Colonic mucosa (tissue), 4 donors: ENCODE data around the gene SLC35D3. TPM values are rescaled to one million over a fixed set of nuclear protein-coding genes. Genes with fewer than 3 reads are reported as not detected.
"Not testable (repeated sequence)": the region's sequence is repeated elsewhere in the genome, so short reads cannot be mapped to it uniquely, and the experiment has no call there.

Source experiments
- DNase-seq: peaks from one replicate; pipeline ENCODE4 v3.0.0-alpha.2; 2020
- H3K27ac ChIP-seq: fragments of 200-600 bp; one replicate; pipeline ENCODE4 v1.8.0; 2021
- H3K27me3 ChIP-seq: fragments of 200-600 bp; one replicate; pipeline ENCODE4 v1.8.0; 2021
- H3K36me3 ChIP-seq: fragments of 200-600 bp; one replicate; pipeline ENCODE4 v1.8.0; 2021
- H3K4me1 ChIP-seq: fragments of 200-600 bp; one replicate; pipeline ENCODE4 v1.8.0; 2021; ENCODE audit warnings: mild to moderate bottlenecking
- H3K4me3 ChIP-seq: fragments of 200-600 bp; one replicate; pipeline ENCODE4 v1.8.0; 2021
- H3K9ac ChIP-seq, 2 donors: one replicate each; pipeline ENCODE4 v1.7.0; 2013; ENCODE audit warnings: control low read depth in 2 of 2, low read depth in 2 of 2, low read length in 2 of 2
- H3K9me3 ChIP-seq: fragments of 200-600 bp; one replicate; pipeline ENCODE4 v1.8.0; 2021
- intact Hi-C: fragments of 100-400 bp; cut with DNase I; formaldehyde crosslinking; loops from one replicate; pipeline ENCODE4 v1.14.1; 2022
- total RNA-seq, 2 donors: library from RNA; stranded (reverse); fragmentation: NEBNext Ultra II Directional in 1 of 2; extraction: Animal tissue kit (Norgen Biotek cat#: 25700) in 1 of 2; gene quantifications; one replicate each; pipeline ENCODE4 v1.2.1, GENCODE V29; 2021
- TF ChIP-seq, protein P1 (sequence below): fragments of 200-600 bp; IDR thresholded peaks from one replicate; pipeline ENCODE4 v1.8.0; 2022; ENCODE audit warnings: antibody characterized with exemption, mild to moderate bottlenecking
- donor health status: healthy.
- donor health status: DM: no; HTN: no; CAD: no.
- donor health status: DM: no; HTN: no; CAD: no.

SLC35D3 gene
- total RNA-seq, 2 donors from 2014 or later, result 0.15 to 0.32 TPM

DNA sequence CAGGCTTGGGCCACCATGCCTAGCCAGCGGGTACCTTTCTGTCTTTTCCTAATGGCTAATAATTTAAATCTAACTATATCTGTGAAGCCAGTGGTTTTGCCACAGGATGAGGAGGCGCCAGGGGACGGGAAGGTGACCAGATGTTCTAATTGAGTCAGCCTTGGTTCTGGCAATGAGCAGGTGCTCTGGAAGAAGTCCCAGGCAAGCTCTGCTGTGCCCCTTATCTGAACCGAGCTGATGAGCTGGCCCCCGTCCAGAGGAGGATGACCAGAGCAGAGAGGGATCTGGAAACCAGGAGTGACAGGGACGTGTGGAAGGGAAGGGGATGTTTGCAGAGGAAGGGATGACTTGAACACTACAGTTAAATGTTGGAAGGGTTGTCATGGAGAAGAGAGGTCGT, 46.7 kb downstream of the SLC35D3 start:
- Histone ChIP-seq H3K9ac (no peak overlapping the region), H3K27me3 (no peaks in the 10 kb centered on the region), H3K36me3 (no peaks in the 10 kb centered on the region), H3K27ac (no peak overlapping the region), H3K4me3 (no peak overlapping the region), H3K9me3 (no peaks in the 10 kb centered on the region), H3K4me1 (no peaks in the 10 kb centered on the region)
- DNase-seq, result no peak
- intact Hi-C loops, result no loop called here
- TF ChIP-seq, protein P1, sequence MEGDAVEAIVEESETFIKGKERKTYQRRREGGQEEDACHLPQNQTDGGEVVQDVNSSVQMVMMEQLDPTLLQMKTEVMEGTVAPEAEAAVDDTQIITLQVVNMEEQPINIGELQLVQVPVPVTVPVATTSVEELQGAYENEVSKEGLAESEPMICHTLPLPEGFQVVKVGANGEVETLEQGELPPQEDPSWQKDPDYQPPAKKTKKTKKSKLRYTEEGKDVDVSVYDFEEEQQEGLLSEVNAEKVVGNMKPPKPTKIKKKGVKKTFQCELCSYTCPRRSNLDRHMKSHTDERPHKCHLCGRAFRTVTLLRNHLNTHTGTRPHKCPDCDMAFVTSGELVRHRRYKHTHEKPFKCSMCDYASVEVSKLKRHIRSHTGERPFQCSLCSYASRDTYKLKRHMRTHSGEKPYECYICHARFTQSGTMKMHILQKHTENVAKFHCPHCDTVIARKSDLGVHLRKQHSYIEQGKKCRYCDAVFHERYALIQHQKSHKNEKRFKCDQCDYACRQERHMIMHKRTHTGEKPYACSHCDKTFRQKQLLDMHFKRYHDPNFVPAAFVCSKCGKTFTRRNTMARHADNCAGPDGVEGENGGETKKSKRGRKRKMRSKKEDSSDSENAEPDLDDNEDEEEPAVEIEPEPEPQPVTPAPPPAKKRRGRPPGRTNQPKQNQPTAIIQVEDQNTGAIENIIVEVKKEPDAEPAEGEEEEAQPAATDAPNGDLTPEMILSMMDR, result no peak

DNA sequence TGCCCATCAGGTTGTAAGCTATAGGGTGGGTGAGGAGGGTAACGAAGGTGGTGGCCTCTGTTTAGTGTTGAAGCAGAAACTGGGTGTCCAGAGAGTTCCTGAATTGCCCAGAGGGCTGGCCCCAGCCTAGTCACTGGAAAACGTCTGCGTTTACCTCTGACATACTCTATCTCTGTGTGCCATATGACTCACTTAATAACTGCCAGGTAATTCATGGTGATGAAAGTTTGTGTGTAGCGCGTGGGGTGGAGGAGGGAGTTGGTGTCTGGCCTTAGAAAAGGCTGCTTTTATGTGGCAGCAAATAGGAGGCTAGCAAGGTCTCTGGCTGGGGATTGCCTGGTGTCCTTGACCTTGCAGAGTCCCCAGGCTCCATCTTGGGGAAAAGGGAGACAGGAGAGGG, 47.3 kb downstream of the SLC35D3 start:
- DNase-seq, result no peak
- TF ChIP-seq, protein P1, result no peak
- Histone ChIP-seq H3K36me3 (no peaks in the 10 kb centered on the region), H3K27me3 (no peaks in the 10 kb centered on the region), H3K27ac (no peak overlapping the region), H3K9ac (no peak overlapping the region), H3K4me1 (no peaks in the 10 kb centered on the region), H3K9me3 (no peaks in the 10 kb centered on the region), H3K4me3 (no peak overlapping the region)
- intact Hi-C loops, result no loop called here

DNA sequence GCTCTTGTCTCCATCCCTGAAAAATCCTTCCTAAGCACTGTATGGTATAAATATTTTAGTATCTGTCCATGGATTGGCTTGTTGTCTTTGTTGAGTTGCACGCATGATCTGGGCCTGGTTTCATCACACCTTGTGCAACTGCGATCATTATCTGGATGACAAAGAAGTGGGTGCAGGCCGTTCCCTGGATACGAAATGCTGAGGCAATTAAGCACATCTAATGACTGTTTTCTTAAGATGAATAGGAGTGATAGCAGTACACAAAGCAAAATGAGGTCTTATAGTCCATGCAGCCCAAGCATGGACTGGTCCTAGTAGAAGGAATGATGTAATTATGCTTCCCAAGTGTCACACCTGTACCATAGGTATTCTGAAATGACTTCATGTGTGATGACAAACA, 47.8 kb downstream of the SLC35D3 start:
- Histone ChIP-seq H3K4me1 (no peaks in the 10 kb centered on the region), H3K27ac (no peak overlapping the region), H3K4me3 (no peak overlapping the region), H3K27me3 (no peaks in the 10 kb centered on the region), H3K9me3 (no peaks in the 10 kb centered on the region), H3K36me3 (no peaks in the 10 kb centered on the region), H3K9ac (no peak overlapping the region)
- intact Hi-C loops, result no loop called here
- TF ChIP-seq, protein P1, result no peak
- DNase-seq, result no peak

DNA sequence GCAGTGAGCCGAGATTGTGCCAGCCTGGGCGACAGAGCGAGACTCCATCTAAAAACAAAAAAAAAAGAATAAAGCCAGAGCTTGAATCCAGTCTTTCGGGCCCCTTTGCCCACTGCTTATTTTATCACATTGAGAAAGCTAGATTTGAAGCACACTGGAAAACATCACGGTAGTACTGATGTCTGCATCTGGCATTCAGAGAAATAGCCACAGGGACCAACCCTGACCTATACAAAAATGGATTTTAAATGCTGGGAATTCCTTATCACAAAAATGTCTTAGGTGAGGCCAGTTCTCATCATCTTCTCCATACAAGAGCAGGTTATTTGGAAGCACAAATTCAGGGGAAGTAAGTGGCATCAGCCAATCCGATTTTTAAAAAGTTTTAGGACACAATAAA, 49.5 kb downstream of the SLC35D3 start:
- no peak for DNase-seq
- H3K9ac ChIP-seq, result no peak overlapping the region
- no peak overlapping the region for H3K27ac ChIP-seq
- no peaks in the 10 kb centered on the region for H3K36me3 ChIP-seq
- TF ChIP-seq, protein P1, result no peak
- H3K9me3 ChIP-seq, result no peaks in the 10 kb centered on the region
- intact Hi-C loops, result no loop called here
- H3K4me1 ChIP-seq, result no peaks in the 10 kb centered on the region
- no peak overlapping the region for H3K4me3 ChIP-seq
- H3K27me3 ChIP-seq, result no peaks in the 10 kb centered on the region

DNA sequence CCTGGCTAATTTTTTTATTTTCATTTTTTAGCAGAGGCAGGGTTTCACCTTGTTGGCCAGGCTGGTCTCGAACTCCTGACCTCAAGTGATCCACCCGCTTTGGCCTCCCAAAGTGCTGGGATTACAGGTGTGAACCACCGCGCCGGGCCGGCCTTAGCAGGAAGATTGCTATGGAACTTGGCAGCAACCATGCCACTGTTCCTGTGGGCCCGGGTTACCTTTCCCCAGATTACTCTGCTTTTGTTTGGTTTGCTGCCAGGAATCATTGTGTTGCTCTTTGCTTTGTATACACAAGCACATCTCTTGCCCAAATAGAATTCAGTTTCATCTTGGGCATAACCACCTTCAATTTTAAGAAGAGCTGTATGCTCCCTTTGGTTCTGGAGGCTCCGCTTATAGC, 51.7 kb downstream of the SLC35D3 start:
- H3K36me3 ChIP-seq, intact Hi-C loops, H3K9ac ChIP-seq, H3K9me3 ChIP-seq, H3K4me3 ChIP-seq, H3K27me3 ChIP-seq, H3K27ac ChIP-seq, H3K4me1 ChIP-seq, DNase-seq: not testable (repeated sequence)

Other genes starting within 250 kb of the SLC35D3 start
- gene MAP3K5, start 129.8 kb upstream of the SLC35D3 start, total RNA-seq, result 10 to 100 TPM; 15.3 to 17.1 TPM
- gene PEX7, start 99.7 kb upstream of the SLC35D3 start, total RNA-seq, result 10 to 100 TPM; 11.3 to 12.7 TPM
- 10 to 100 TPM; 12.2 to 12.8 TPM for gene IL20RA, start 122.7 kb downstream of the SLC35D3 start, total RNA-seq